Mesenteric fat pad (tissue), 1 donor: ENCODE data around the gene CPM. TPM values are rescaled to one million over a fixed set of nuclear protein-coding genes. Genes with fewer than 3 reads are reported as not detected.

Experiments used
- DNase-seq: peaks from one replicate; pipeline ENCODE4 v3.0.0-alpha.2; 2020; ENCODE audit warnings: low spot score
- total RNA-seq: library from RNA; stranded (reverse); fragmentation: NEBNext Ultra II Directional; extraction: Animal tissue kit (Norgen Biotek cat#: 25700); gene quantifications from one replicate; pipeline ENCODE4 v1.2.1, GENCODE V29; 2021
- donor health status: DM: yes; HTN: yes; CAD: no.

Gene CPM
- total RNA-seq, 1 donor from 2014 or later, result 201 TPM

GRCh38 chr12:68908076-68908475, 24.9 kb downstream of the CPM start:
- no peak for DNase-seq

- DNase-seq, result no peak
These were observed 27.2 kb downstream of the CPM start for GRCh38 chr12:68905733-68906132.

GRCh38 chr12:68904351-68904962, 28.5 kb downstream of the CPM start:
- DNase-seq, result no peak

DNA sequence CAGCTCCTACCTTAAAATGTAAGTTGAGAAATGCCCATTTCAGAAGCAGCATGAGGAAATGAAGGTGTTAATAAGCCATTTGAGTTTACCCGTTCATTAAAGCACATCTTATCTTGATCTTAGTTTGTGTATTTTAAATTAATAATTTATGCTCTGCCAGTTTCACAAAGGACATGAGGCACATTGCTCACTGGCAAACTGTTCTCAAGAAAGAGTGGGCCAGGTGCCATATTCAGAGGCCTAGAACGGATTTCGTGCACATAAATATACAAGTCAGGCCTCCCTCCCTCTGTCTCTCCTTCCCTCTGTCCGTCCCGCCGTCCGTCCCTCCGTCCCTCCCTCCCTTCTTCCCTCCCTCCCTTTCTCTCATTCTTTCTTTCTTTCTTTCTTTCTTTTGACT, 29.5 kb downstream of the CPM start:
- no peak for DNase-seq

GRCh38 chr12:68901551-68901950, 31.4 kb downstream of the CPM start:
- DNase-seq, result no peak

GRCh38 chr12:68901145-68901544, 31.8 kb downstream of the CPM start:
- no peak for DNase-seq

DNA sequence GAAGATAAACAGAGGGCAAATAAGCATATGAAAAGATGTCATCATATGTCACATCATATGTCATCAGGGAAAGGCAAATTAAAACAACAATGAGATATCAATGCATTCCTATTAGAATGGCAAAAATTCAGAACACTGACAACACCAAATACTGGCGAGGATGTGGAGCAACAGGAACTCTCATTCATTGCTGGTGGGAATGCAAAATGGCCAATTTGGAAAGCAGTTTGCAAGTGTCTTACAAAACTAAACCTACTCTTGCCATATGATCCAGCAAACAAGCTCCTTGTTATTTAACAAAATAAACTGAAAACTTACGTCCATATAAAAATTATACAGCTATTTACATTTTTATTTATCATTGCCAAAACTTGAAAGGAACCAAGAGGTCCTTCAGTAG, 32.7 kb downstream of the CPM start:
- no peak for DNase-seq

GRCh38 chr12:68899251-68899771, 33.7 kb downstream of the CPM start:
- no peak for DNase-seq

DNA sequence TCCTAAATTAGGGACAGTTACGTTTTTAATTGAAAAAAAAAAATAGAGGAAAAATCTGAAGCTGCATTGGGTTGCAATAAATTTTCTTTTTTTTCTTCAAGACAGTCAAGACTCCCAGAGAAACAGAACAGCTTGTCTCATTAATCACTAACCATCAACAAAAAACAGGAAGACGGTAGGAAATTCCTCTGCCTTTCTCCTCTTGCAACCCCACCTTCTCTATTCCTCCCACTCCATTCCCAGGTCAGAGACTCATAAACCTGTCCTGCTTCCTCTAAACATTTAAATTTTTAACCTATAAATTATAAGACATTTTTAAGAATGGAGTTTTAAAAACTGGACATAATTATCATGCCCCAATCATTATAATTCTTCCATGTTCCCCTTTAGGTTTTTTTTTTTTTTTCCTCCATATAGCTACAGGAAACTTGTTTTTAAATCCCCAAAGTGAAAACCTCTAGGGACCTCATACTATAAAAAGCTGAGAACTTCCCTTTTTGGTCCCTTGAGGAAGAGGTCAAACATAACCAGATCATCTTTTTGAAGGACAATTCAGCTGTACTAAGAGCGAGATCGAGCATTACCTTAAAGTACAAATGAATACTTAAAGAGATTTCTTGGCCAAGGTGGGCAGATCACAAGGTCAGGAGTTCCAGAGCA, 36.0 kb downstream of the CPM start:
- DNase-seq, result no peak

DNA sequence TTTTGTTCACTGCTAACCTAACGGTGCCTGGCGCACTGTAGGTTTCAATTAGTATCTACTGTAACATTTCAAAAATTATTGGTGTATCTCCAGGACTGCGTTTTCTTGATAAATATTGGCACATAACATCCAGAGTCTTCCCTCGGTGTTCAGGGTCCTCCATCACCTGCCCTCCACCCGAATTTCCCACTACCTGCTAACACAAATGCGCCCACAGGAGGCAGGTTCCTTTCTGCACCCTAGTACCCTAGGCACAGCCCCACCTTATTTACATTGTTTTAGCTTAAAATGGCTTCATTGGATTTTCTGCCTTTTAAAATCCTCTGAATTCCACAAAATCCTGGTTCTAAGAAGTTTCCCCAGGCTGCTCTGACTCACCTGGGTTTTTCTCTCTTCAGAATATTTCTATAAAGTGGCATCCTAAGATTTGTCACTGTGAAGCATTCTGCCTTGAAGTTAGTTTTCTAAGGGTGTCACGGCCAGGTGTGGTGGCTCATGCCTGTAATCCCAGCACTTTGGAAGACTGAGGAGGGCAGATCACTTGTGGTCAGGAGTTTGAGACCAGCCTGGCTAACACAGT, 38.6 kb downstream of the CPM start:
- DNase-seq, result no peak

GRCh38 chr12:68893741-68894140, 39.2 kb downstream of the CPM start:
- no peak for DNase-seq

- DNase-seq, result no peak
These were observed 39.8 kb downstream of the CPM start for GRCh38 chr12:68893201-68893600.

GRCh38 chr12:68891141-68891540, 41.8 kb downstream of the CPM start:
- no peak for DNase-seq

- no peak for DNase-seq
These were observed 42.3 kb downstream of the CPM start for GRCh38 chr12:68890701-68891113.

DNA sequence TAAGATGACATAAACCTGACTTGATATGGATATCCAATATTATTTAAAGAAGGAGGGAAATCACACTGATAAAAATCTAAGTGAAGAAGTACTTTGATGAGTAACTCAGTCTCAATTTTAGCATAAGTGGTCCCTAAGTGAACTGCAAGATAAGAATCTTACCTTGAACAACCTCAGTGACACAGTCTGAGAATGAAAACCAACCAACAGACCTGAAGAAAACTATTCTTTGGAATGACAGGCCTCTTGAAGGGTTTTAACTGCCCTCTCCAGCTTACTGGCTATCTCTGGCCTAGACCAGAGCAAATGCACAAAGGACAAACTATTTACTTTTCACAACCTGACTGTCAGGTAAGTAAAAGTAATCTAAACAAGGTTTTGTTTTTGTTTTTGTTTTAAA, 44.7 kb downstream of the CPM start:
- no peak for DNase-seq

GRCh38 chr12:68887641-68888040, 45.3 kb downstream of the CPM start:
- DNase-seq, result no peak

GRCh38 chr12:68886636-68887572, 46.1 kb downstream of the CPM start:
- DNase-seq, result no peak

- DNase-seq, result no peak
These were observed 47.6 kb downstream of the CPM start for GRCh38 chr12:68885381-68885780.

DNA sequence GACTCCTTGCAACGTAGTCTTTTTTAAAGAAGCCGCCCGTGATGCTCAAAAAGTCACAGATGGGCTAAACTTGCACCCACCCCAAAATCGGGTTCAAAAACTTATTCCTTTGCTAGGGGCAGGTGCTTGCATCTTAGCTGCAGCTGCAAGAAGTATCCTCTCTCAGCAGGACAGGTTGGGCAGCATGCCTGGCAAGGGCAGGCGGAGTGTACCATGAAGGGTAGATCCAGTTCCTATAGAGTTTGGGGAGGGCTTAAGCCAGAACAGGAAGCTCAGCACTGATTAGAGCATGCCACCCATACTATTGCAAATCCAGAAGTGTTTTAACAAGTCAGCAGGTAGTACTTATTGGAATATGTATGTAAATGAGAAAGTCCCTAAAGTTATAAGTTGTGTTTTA, 48.7 kb downstream of the CPM start:
- no peak for DNase-seq

DNA sequence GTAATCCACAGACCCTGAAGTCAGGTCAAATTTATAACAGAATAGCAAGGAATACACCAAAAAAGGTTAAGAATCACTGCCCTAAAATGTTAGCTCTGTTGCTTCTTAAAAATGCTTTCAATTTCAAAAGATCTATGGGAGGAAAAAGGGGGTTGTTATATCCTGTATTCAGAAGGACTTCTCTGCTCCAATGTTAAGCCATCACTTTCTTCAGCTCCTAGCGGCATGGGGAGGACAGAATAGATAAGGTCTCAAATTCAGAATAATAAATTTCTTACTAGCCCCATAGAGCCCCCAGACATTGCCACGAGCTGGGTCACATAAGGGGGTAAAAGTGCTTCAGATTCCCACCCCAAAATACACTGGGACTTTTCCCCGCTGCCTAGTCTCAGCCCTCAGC, 49.8 kb downstream of the CPM start:
- DNase-seq, result no peak

- DNase-seq, result no peak
These were observed 50.6 kb downstream of the CPM start for GRCh38 chr12:68882251-68882964.
